ENCODE results near the gene ALDH1L1. TPM values are rescaled to one million over a fixed set of nuclear protein-coding genes. Genes with fewer than 3 reads are reported as not detected.

The ALDH1L1 gene
- total RNA-seq, 4 donors from 2014 or later: 2.3 to 8.1 (median 6.0) TPM

- no peak for DNase-seq (ENCODE audit: low spot score in 2 of 2)
- TF ChIP-seq CTCF (IDR thresholded peaks at IDR 0.05) (no peak), POLR2A (IDR thresholded peaks at IDR 0.05) (no peak)
- intact Hi-C loops (cut with DNase I; ENCODE audit: low total_unique reads): no loop called here
- no peak overlapping the region for H3K4me3 ChIP-seq (ENCODE audit: low read depth, poor library complexity, severe bottlenecking)
- 60 to 66% methylated on average over 2 of the region's 2 CpGs for WGBS, 2 donors
These were observed 31.8 kb upstream of the ALDH1L1 start for GRCh38 chr3:126212250-126212619.

GRCh38 chr3:126211569-126211968, 31.2 kb upstream of the ALDH1L1 start:
- intact Hi-C loops (cut with DNase I; ENCODE audit: low total_unique reads): no loop called here
- no peak for DNase-seq (ENCODE audit: low spot score in 2 of 2)
- no peak overlapping the region for H3K4me3 ChIP-seq (ENCODE audit: low read depth, poor library complexity, severe bottlenecking)
- 93 to 97% methylated on average over 7 of the region's 7 CpGs for WGBS, 2 donors
- TF ChIP-seq POLR2A (IDR thresholded peaks at IDR 0.05) (no peak), CTCF (IDR thresholded peaks at IDR 0.05) (no peak)

- WGBS, 2 donors: 82 to 89% methylated on average over 6 of the region's 6 CpGs
- intact Hi-C loops (cut with DNase I; ENCODE audit: low total_unique reads): no loop called here
- H3K4me3 ChIP-seq (ENCODE audit: low read depth, poor library complexity, severe bottlenecking): no peak overlapping the region
- TF ChIP-seq CTCF (IDR thresholded peaks at IDR 0.05): no peak
- TF ChIP-seq POLR2A (IDR thresholded peaks at IDR 0.05): no peak
- DNase-seq (ENCODE audit: low spot score in 2 of 2): no peak
These were observed 30.2 kb upstream of the ALDH1L1 start for GRCh38 chr3:126210606-126211005.

GRCh38 chr3:126209741-126210140, 29.4 kb upstream of the ALDH1L1 start:
- no peak for TF ChIP-seq CTCF (IDR thresholded peaks at IDR 0.05)
- no peak for TF ChIP-seq POLR2A (IDR thresholded peaks at IDR 0.05)
- intact Hi-C loops (cut with DNase I; ENCODE audit: low total_unique reads): no loop called here
- WGBS, 2 donors: 64 to 72% methylated on average over 4 of the region's 4 CpGs

GRCh38 chr3:126208606-126209256, 28.3 kb upstream of the ALDH1L1 start:
- DNase-seq (ENCODE audit: low spot score in 2 of 2): peak; percentile 76 to 93
- H3K4me3 ChIP-seq (ENCODE audit: low read depth, poor library complexity, severe bottlenecking): no peak overlapping the region
- TF ChIP-seq CTCF (IDR thresholded peaks at IDR 0.05): no peak
- TF ChIP-seq POLR2A (IDR thresholded peaks at IDR 0.05): no peak
- intact Hi-C loops (cut with DNase I; ENCODE audit: low total_unique reads): no loop called here
- 37 to 38% methylated on average over 11 of the region's 11 CpGs for WGBS, 2 donors

More at GRCh38 chr3:126209741-126210140, 29.4 kb upstream of the ALDH1L1 start:
- no peak for DNase-seq (ENCODE audit: low spot score in 2 of 2)
- no peak overlapping the region for H3K4me3 ChIP-seq (ENCODE audit: low read depth, poor library complexity, severe bottlenecking)

- TF ChIP-seq CTCF (IDR thresholded peaks at IDR 0.05): no peak
- TF ChIP-seq POLR2A (IDR thresholded peaks at IDR 0.05): no peak
- no peak overlapping the region for H3K4me3 ChIP-seq (ENCODE audit: low read depth, poor library complexity, severe bottlenecking)
- 68 to 75% methylated on average over 2 of the region's 2 CpGs for WGBS, 2 donors
- intact Hi-C loops (cut with DNase I; ENCODE audit: low total_unique reads): no loop called here
- no peak for DNase-seq (ENCODE audit: low spot score in 2 of 2)
These were observed 27.8 kb upstream of the ALDH1L1 start for GRCh38 chr3:126208182-126208581.
